ENCODE data around the gene LPAR5. TPM values are rescaled to one million over a fixed set of nuclear protein-coding genes. Genes with fewer than 3 reads are reported as not detected.
"Not testable (repeated sequence)": the region's sequence is repeated elsewhere in the genome, so short reads cannot be mapped to it uniquely, and the experiment has no call there.

Gene LPAR5
- polyA plus RNA-seq, 1 donor, result 2.4 TPM

DNA sequence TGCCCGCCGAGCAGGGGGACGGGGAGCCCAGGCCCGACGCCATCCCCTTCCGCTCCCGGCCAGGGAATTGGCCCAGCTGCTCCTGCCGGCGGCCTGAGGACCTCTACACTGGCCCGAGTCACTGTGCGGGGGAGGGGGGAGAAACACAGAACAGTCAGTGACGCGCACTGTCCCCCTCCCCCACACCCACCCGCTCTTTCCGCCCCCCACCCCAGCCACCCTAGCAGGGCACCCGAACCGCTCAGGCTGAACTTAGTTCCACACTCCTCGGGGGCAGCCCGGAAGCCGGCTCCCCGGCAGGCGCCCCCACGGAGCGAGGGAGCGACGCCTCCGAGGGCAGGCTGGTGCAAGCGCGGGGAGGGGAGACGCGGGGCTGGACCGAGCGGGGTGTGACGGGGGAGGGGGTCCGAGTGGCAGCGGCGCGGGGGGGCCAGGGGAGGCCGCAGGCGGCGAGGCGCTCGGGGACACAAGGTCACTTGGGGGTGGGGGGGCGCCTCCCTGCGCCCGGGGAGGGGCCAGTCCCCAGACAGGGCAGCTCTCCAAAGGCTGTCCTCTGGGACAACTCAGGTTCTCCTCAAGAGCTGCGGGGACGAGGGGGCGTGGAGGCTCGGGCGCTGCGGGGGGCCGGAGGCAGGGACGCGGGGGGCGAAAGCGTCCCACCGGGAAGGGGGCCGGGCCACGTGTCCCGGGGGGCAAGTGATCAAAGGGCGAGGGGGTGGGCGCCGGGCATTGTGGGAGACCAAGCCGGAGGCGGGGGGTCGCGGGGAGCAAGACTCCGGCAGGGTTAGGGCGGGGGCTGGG is 29.2 kb downstream of the LPAR5 start:
- no peak for DNase-seq

DNA sequence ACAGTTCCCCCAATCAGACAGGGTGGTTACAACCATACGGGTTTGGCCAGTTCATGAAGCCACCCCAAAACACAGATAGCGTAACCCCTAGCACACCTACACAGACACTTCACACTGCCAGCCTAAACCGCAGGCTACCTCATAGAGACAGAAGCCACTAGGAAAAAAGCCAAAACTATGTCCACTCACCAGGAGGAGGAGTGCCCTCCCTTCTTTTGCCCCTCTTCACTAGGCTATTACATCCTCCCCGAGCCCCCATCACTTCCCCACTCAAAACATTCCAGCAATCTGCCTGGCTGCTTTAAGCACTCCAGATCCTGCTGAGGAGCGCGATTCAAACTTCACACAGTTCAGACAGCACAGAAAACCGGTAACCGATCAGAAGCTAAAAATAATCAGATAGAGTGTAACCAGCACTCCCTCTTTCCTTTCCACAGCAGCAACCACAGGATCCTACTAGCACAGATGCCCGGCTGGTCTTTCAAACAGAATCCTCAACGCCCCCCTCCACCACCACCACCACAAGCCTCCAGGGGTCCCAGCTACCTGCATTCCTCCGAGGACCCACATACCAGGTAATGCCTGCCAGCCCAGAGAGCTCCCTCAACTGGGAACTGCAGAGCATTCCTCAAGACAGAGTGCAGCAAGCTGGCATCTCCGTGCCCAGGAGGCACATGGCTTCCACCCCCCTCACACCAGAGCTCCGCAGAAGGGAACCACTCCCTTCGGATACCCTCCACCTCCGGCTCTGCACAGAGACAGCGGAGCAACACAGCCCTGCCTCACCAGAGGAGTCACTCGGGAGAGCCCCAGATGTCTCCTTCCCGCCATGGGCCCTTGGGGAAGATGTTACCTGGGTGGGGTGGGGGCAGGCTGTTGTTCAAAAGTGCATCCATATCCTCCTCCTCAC is 30.1 kb downstream of the LPAR5 start:
- no peak for DNase-seq

DNA sequence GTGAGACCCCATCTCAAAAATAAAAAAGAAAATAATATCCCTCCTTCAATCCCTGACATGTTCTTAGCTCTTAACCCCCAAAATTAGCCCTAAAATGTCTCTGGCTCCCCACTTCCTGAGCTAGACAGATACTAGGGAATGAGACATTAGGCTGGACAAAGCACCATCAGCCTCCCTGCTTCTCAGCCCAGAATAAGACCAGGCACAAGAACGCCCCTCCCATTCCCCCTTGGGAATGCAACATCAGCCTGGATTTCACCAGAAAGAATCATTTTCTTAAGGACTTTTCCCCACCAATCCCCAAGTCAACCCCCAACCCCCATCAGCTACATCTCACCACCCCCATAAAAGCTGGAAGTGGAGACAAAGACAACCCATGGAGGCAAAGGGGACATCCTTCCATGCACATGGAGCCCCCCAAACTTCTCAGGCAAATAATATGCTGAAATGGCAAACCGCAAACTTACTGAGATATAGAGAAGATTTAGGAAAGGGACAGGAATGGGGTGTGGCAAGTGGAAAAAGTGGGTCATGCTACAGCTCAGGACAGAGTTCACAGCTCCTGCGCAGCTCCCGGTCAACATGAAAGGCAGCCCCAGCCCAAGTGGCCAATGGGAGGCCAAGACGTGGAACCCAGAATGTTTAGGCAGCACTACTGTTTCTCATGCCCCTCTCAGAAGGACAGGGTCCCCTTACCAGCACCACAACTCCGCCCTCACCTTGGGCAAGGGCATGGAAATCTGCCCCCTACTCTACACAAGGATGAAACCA is 31.3 kb downstream of the LPAR5 start:
- DNase-seq, result no peak

DNA sequence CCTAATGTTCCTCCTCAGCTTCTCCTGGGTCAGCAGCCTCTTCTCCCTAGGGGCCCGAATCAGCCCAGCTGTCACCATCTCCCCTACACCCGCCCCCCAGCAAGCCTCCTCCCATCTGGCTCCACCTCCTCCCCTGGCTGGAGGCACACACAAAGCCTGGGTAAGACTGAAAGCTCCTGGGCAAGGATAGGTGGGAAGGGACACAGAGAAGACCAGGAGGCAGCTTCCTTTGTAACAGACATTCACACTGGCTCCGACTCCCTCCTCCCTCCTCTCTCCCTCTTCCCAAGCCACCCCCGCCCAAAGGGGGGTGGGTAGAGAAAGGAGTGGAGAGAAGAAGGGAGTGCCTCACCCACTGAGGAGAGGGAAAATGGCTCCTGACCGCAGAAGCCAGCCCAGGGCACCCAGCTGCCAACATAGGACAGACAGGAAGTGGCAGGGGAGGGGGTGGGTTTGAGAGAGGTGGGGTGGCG is 32.6 kb downstream of the LPAR5 start:
- DNase-seq, result no peak

DNA sequence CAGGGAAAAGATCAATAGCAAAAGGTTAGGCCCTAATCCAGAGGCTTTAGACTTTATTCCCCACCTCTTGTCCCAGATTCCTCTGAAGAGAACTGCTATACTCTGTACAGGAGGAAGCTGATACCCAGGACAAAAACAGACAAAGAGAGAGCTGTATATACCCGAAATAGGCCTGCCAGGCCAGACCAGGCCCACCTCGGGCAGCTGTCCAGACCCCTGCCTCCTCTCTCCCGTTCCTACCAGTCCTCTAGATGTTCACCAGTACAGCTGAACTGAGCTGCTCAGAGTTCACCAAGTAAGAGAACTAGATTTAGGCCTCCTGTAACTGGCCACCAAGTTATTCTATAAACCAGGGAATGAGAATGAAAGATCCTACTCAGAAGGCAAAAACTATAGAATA is 33.2 kb downstream of the LPAR5 start:
- no peak for DNase-seq

- DNase-seq, result not testable (repeated sequence)
These were observed 40.1 kb downstream of the LPAR5 start for GRCh38 chr12:6595673-6596072.

- DNase-seq, result no peak
These were observed 43.7 kb downstream of the LPAR5 start for GRCh38 chr12:6592087-6592486.

GRCh38 chr12:6586569-6586968 is 49.2 kb downstream of the LPAR5 start:
- not testable (repeated sequence) for DNase-seq

DNA sequence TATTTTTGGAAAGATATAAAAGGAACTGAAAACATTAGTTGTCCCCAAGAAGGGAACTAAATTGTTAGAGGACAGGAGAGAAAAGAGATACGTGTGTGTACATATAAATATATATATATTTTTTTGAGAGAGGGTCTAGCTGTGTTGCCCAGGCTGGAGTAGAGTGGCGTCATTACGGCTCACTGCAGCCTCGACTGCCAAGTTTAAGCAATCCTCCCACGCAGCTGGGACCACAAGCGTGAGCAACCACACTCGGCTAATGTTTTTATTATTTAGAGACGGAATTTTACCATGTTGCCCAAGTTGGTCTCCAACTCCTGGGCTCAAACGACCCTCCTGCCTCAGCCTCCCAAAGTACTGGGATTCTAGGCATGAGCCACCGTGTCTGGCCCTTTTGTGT is 51.5 kb downstream of the LPAR5 start:
- DNase-seq, result no peak

GRCh38 chr12:6582959-6583358 is 52.8 kb downstream of the LPAR5 start:
- DNase-seq, result no peak

- DNase-seq, result no peak
These were observed 53.6 kb downstream of the LPAR5 start for GRCh38 chr12:6582196-6582595.

DNA sequence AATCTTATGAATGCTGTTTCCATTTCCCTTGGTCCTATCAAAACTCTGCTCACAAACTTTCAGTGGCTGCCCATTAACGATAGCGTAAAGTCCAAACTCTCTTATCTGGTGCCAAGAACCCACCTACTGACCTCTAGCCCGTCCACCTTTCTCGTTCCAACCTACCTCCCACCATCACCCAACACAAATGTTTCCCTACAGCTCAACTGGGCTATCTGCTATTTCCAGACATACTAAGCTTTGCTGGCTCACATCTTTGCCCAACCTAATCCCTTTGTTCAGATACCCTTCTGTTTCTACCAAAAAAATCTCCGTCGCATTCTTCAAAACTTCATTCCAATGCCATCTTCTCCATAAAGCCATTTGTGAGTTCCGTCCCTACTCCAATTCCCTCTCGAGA is 60.1 kb downstream of the LPAR5 start:
- DNase-seq, result no peak

DNA sequence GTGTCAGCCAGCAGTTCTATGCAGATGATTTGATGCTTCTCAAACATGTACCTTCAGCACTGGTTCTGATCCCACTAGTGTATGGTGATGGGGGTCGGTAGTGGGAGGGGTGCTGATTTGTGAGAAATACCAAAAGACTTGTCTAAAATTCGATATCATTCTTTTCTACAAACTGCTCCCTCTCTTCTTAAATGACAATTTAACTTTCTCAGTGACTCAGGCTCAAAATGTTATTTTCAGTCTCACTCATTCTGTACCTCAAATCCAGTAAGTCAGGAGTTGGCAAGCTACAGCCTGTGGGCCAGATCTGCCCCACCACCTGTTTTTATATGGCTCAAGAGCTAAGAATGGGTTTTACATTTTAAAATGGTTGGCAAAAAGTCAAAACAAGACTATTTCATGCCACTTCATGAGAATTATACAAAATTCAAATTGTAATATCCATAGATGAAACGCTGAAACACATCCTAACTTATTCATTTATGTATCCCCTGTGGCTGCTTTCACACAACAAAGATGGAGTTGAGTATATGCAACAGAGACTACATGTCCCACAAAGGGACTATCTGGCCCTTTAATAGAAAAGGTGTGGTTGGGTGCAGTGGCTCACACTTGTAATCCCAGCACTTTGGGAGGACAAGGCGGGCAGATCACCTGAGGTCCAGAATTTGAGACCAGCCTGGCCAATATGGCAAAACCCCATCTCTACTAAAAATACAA is 61.0 kb downstream of the LPAR5 start:
- DNase-seq, result no peak

GRCh38 chr12:6573001-6573400 is 62.8 kb downstream of the LPAR5 start:
- no peak for DNase-seq

DNA sequence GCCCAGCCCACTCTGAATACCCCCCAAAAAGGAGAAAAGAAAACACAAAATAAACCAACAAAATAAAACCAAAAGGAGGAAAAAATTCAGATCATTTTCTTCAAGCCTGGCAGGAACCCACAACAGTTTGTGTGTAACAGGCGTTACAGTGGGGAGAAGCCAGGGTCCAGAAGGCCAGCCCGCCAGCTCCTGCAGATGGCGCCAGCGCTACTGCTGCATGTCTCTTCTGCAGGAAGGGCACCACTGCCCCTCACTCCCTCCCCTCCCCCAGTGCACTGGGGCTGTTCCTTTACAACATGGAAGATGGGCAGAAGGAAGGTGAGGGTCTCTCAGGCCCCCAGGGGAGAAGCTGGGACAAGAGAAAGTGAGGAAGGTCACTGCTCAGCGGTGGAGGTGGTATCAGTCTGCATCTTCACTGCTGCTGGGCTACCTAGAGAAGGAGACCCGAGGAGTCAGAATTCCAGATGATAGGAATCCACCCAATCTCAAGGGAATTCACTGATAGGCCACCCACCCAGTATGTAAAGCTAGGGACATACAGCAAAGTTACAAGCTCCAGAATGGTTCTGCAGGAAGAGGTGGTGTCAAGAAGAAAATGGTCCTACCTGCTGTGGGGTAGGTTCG is 65.4 kb downstream of the LPAR5 start:
- DNase-seq, result no peak

GRCh38 chr12:6569786-6570185 is 66.0 kb downstream of the LPAR5 start:
- no peak for DNase-seq

DNA sequence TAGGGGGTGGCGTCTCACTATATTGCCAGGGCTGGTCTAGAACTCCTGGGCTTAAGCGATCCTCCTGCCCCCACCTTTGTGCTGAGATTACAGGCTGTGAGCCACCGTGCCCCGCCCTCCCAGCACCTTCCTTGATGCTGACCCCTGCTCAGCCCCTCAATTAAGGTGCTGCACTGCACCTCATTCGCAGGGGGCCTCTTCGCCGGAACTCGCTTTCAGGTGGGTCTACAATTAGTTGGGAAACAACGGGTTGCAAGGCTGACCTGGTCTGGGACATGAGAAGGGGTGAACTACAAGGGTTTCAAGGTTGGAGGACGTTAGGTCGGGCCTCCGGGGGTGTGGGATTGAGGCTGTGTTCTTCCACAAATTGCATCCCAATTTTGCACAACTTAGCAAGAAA is 66.4 kb downstream of the LPAR5 start:
- DNase-seq, result no peak
